ENCODE data around the gene TGFBR3L. TPM values are rescaled to one million over a fixed set of nuclear protein-coding genes. Genes with fewer than 3 reads are reported as not detected.

The TGFBR3L gene
- total and polyA plus RNA-seq, 2 of the 13 experiments (the other 11 are each of a cell fraction or from before 2014, with no cell fraction given): 0.20 to 1.0 TPM

DNA sequence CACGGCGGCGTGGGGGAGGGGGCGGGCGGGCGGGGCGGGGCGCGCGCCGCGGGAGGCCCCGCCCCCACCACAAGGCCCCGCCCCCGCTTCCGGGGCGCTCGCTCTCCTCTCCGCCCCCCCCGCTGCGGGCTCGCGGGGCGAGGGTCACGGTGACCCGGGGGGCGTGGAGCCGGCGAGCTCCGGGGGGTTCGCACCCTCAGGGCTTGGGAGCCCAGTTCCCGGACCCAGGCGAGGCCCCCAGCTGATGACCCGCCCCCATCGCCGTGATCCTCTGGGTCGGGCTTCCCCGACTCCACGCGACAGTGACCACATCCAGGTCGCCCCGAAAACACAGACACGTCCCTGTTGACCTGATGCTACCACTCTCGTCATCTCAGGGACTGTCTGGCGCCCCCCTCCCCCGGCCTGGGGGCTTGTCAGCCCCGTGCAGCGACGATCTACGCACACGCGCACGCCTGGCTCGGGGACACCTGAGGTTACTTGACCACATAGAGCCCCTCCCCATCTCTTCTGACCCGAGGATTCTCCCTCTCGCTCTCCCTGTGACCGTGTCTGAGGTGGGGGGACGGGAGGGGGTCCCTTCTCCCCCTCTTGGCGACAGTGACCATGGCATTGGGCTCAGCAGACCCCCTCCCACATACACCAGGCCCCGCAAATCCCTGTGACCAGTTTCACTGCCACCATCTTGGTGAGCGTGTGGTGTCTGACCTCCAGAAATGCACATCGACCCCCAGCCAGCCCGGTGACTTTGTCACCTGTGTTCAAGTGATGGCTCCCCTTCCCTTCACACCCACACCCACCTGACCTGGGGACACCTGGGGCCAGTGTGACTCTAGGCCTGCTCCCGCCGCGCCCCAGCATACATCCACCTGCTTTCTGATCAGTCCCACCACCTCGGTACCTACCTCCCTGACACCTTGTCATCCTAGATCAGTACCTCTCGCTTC, 10.3 kb upstream of the TGFBR3L start (continued):
- TF ChIP-seq NFKB2 (CRISPR knock-in tag; IDR thresholded peaks at IDR 0.05; ENCODE audit: borderline replicate concordance) (no peak), POLR2A (IDR thresholded peaks at IDR 0.05; ENCODE audit: insufficient read depth in 1 of 2, low read depth in 2 of 2, low read length in 2 of 2) (0 out of 4 replicates have a peak, but pooled peaks have one; percentile 8), SRY (CRISPR knock-in tag; IDR thresholded peaks at IDR 0.05) (0 out of 2 replicates have a peak, but pooled peaks have one; percentile 7), GABPA (IDR thresholded peaks at IDR 0.05; ENCODE audit: low read depth, low read length) (no peak), GABPA (CRISPR knock-in tag; IDR thresholded peaks at IDR 0.05; ENCODE audit: low read depth) (0 out of 2 replicates have a peak, but pooled peaks have one; percentile 29), KLF15 (CRISPR knock-in tag; IDR thresholded peaks at IDR 0.05; ENCODE audit: borderline replicate concordance) (no peak), ZNF7 (CRISPR knock-in tag; IDR thresholded peaks at IDR 0.05) (no peak), HNF4G (IDR thresholded peaks at IDR 0.05; ENCODE audit: borderline replicate concordance, low read depth, low read length) (no peak), HNF4G (CRISPR knock-in tag; IDR thresholded peaks at IDR 0.05; ENCODE audit: borderline replicate concordance, low read depth) (no peak), HDAC1 (CRISPR knock-in tag; IDR thresholded peaks at IDR 0.05) (no peak; the same call in 1 of the 2 replicates), ZNF788 (CRISPR knock-in tag; IDR thresholded peaks at IDR 0.05; ENCODE audit: borderline replicate concordance) (no peak), MLLT10 (CRISPR knock-in tag; IDR thresholded peaks at IDR 0.05) (no peak), TCF12 (IDR thresholded peaks at IDR 0.05) (no peak), TCF12 (CRISPR knock-in tag; IDR thresholded peaks at IDR 0.05) (peak; percentile 57; the same call in 1 of the 2 replicates), MAF1 (CRISPR knock-in tag; IDR thresholded peaks at IDR 0.05; ENCODE audit: borderline replicate concordance) (0 out of 2 replicates have a peak, but pooled peaks have one; percentile 44), SIX4 (CRISPR knock-in tag; IDR thresholded peaks at IDR 0.05) (no peak), NR2F6 (IDR thresholded peaks at IDR 0.05) (no peak), NR2F6 (CRISPR knock-in tag; IDR thresholded peaks at IDR 0.05) (0 out of 2 replicates have a peak, but pooled peaks have one; percentile 23), WIZ (CRISPR knock-in tag; IDR thresholded peaks at IDR 0.05) (peak; percentile 18; the same call in 1 of the 2 replicates), ESRRA (CRISPR knock-in tag; IDR thresholded peaks at IDR 0.05; ENCODE audit: low read depth) (peak; percentile 56; the same call in 1 of the 2 replicates), YY1 (IDR thresholded peaks at IDR 0.05; ENCODE audit: insufficient read depth, insufficient replicate concordance, low read depth, low read length) (peak; percentile 18), MXI1 (IDR thresholded peaks at IDR 0.05; ENCODE audit: borderline replicate concordance, low read depth, low read length) (peak; percentile 44; the same call in 1 of the 3 replicates), HES4 (CRISPR knock-in tag; IDR thresholded peaks at IDR 0.05; ENCODE audit: borderline replicate concordance) (0 out of 2 replicates have a peak, but pooled peaks have one; percentile 13), ZNF878 (CRISPR knock-in tag; IDR thresholded peaks at IDR 0.05) (no peak), ZNF768 (CRISPR knock-in tag; IDR thresholded peaks at IDR 0.05) (0 out of 2 replicates have a peak, but pooled peaks have one; percentile 13), NFIC (IDR thresholded peaks at IDR 0.05; ENCODE audit: low read length) (no peak)
- TF ChIP-seq, protein P1, sequence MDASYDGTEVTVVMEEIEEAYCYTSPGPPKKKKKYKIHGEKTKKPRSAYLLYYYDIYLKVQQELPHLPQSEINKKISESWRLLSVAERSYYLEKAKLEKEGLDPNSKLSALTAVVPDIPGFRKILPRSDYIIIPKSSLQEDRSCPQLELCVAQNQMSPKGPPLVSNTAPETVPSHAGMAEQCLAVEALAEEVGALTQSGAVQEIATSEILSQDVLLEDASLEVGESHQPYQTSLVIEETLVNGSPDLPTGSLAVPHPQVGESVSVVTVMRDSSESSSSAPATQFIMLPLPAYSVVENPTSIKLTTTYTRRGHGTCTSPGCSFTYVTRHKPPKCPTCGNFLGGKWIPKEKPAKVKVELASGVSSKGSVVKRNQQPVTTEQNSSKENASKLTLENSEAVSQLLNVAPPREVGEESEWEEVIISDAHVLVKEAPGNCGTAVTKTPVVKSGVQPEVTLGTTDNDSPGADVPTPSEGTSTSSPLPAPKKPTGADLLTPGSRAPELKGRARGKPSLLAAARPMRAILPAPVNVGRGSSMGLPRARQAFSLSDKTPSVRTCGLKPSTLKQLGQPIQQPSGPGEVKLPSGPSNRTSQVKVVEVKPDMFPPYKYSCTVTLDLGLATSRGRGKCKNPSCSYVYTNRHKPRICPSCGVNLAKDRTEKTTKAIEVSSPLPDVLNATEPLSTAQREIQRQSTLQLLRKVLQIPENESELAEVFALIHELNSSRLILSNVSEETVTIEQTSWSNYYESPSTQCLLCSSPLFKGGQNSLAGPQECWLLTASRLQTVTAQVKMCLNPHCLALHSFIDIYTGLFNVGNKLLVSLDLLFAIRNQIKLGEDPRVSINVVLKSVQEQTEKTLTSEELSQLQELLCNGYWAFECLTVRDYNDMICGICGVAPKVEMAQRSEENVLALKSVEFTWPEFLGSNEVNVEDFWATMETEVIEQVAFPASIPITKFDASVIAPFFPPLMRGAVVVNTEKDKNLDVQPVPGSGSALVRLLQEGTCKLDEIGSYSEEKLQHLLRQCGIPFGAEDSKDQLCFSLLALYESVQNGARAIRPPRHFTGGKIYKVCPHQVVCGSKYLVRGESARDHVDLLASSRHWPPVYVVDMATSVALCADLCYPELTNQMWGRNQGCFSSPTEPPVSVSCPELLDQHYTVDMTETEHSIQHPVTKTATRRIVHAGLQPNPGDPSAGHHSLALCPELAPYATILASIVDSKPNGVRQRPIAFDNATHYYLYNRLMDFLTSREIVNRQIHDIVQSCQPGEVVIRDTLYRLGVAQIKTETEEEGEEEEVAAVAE (CRISPR knock-in tag; IDR thresholded peaks at IDR 0.05; ENCODE audit: borderline replicate concordance): 0 out of 2 replicates have a peak, but pooled peaks have one; percentile 3
- TF ChIP-seq, protein P2, sequence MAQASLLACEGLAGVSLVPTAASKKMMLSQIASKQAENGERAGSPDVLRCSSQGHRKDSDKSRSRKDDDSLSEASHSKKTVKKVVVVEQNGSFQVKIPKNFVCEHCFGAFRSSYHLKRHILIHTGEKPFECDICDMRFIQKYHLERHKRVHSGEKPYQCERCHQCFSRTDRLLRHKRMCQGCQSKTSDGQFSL (CRISPR knock-in tag; IDR thresholded peaks at IDR 0.05): no peak; the same call in 1 of the 2 replicates

All from HepG2 (cell line).